Prostate gland (tissue), 2 donors: ENCODE data around the gene PIK3C2G.

Source experiments
- CTCF ChIP-seq, 4 experiments: fragments of 200-600 bp in 2 of 4; fragments of 450-650 bp in 2 of 4; sonication (generic) in 2 of 4; IDR thresholded peaks; 1 replicate in 3 of 4; 2 replicates in 1 of 4; pipeline ENCODE4 v1.5.1; 2016 to 2019; ENCODE audit warnings: antibody characterized with exemption in 4 of 4, mild to moderate bottlenecking in 2 of 4, moderate library complexity in 2 of 4
- POLR2A ChIP-seq: fragments of 450-650 bp; IDR thresholded peaks from one replicate; pipeline ENCODE4 v1.6.1; 2016; ENCODE audit warnings: antibody characterized with exemption, mild to moderate bottlenecking

GRCh38 chr12:18217966-18218365 is 43.4 kb upstream of the PIK3C2G start:
- TF ChIP-seq CTCF (IDR thresholded peaks at IDR 0.05): no peak
- no peak for TF ChIP-seq POLR2A
